Activated CD8-positive, alpha-beta T cell treated with anti-CD3 and anti-CD28 coated beads for 36 hours (primary cell): ENCODE data around the gene MEGF11. TPM values are rescaled to one million over a fixed set of nuclear protein-coding genes. Genes with fewer than 3 reads are reported as not detected.

Source experiments
- ATAC-seq: fragments of 200-7000 bp; cut with Tn5 transposase; one replicate; pipeline ENCODE4 v1.10.0; 2021; ENCODE audit warnings: mild to moderate bottlenecking, moderate library complexity
- CTCF ChIA-PET: fragments of 350-600 bp; sonication (Branson Sonifier 250); formaldehyde crosslinking; loops from one replicate; lab custom pipeline; 2021; ENCODE audit warnings: antibody characterized with exemption; lab: Charles Lee
- POLR2A ChIA-PET: fragments of 350-600 bp; sonication (Branson Sonifier 250); formaldehyde crosslinking; loops from one replicate; lab custom pipeline; 2021; ENCODE audit warnings: antibody characterized with exemption; lab: Charles Lee
- DNase-seq: peaks from one replicate; pipeline ENCODE4 v3.0.0-alpha.2; 2020
- H3K27ac Mint-ChIP-seq: one replicate; pipeline ENCODE4 v1.8.0; 2021; ENCODE audit warnings: mild to moderate bottlenecking, mixed read lengths
- H3K27me3 Mint-ChIP-seq: one replicate; pipeline ENCODE4 v1.8.0; 2021; ENCODE audit warnings: mixed read lengths
- H3K36me3 Mint-ChIP-seq: one replicate; pipeline ENCODE4 v1.8.0; 2021; ENCODE audit warnings: low read depth, mixed read lengths
- H3K4me1 Mint-ChIP-seq: one replicate; pipeline ENCODE4 v1.8.0; 2021; ENCODE audit warnings: low read depth, mixed read lengths
- H3K4me3 Mint-ChIP-seq: one replicate; pipeline ENCODE4 v1.8.0; 2021; ENCODE audit warnings: mild to moderate bottlenecking, moderate library complexity, mixed read lengths
- H3K9me3 Mint-ChIP-seq: one replicate; pipeline ENCODE4 v1.8.0; 2021; ENCODE audit warnings: mixed read lengths
- CTCF ChIP-seq: fragments of 200-600 bp; IDR thresholded peaks from one replicate; pipeline ENCODE4 v1.8.0; 2022; ENCODE audit warnings: antibody characterized with exemption, mild to moderate bottlenecking
- intact Hi-C: fragments of 100-400 bp; cut with micrococcal nuclease; formaldehyde crosslinking; loops from one replicate; pipeline ENCODE4 v1.10.0; 2022
- total RNA-seq, 2 experiments: library from RNA; stranded (reverse); gene quantifications; one replicate each; pipeline ENCODE4 v1.2.3, GENCODE V29; 2021

MEGF11 gene
- total RNA-seq, 2 experiments from 2014 or later, result not detected

GRCh38 chr15:66095871-66096687 lies 157.5 kb downstream of the MEGF11 start:
- ATAC-seq (no peak), DNase-seq (no peak)
- H3K36me3 Mint-ChIP-seq, result no peaks in the 10 kb centered on the region
- POLR2A ChIA-PET, result no interaction called here
- no peaks in the 10 kb centered on the region for H3K9me3 Mint-ChIP-seq
- H3K4me3 Mint-ChIP-seq, result no peak overlapping the region
- no peaks in the 10 kb centered on the region for H3K27me3 Mint-ChIP-seq
- no peak overlapping the region for H3K27ac Mint-ChIP-seq
- no peak for TF ChIP-seq CTCF
- intact Hi-C loops, result no loop called here
- no peaks in the 10 kb centered on the region for H3K4me1 Mint-ChIP-seq
- CTCF ChIA-PET, result no interaction called here

GRCh38 chr15:66094331-66094730 lies 159.2 kb downstream of the MEGF11 start:
- Mint-ChIP-seq H3K36me3 (no peaks in the 10 kb centered on the region), H3K4me3 (no peak overlapping the region), H3K4me1 (no peaks in the 10 kb centered on the region), H3K27me3 (no peaks in the 10 kb centered on the region), H3K27ac (no peak overlapping the region), H3K9me3 (no peaks in the 10 kb centered on the region)
- ChIA-PET CTCF (interaction anchor here (1.0 kb wide), 1 partner anchor 9 kb away, joined by 3 read pairs; no protein-coding TSS in a partner anchor), POLR2A (no interaction called here)
- intact Hi-C loops, result no loop called here
- no peak for ATAC-seq
- no peak for TF ChIP-seq CTCF
- DNase-seq, result no peak

- Mint-ChIP-seq H3K27me3 (no peaks in the 10 kb centered on the region), H3K4me1 (no peaks in the 10 kb centered on the region), H3K27ac (no peak overlapping the region), H3K4me3 (no peak overlapping the region), H3K9me3 (no peaks in the 10 kb centered on the region), H3K36me3 (no peaks in the 10 kb centered on the region)
- no peak for TF ChIP-seq CTCF
- POLR2A ChIA-PET, result no interaction called here
- ATAC-seq (no peak), DNase-seq (no peak)
- CTCF ChIA-PET, result no interaction called here
- intact Hi-C loops, result no loop called here
Measured at GRCh38 chr15:66092053-66093016, 161.2 kb downstream of the MEGF11 start.

- DNase-seq (no peak), ATAC-seq (no peak)
- no peak overlapping the region for H3K27ac Mint-ChIP-seq
- no peaks in the 10 kb centered on the region for H3K4me1 Mint-ChIP-seq
- peaks cover under 1% of the 10 kb centered on the region for H3K27me3 Mint-ChIP-seq
- H3K36me3 Mint-ChIP-seq, result no peaks in the 10 kb centered on the region
- H3K9me3 Mint-ChIP-seq, result peaks cover 2% of the 10 kb centered on the region
- no peak for TF ChIP-seq CTCF
- H3K4me3 Mint-ChIP-seq, result no peak overlapping the region
- intact Hi-C loops, result no loop called here
- CTCF ChIA-PET, result no interaction called here
- POLR2A ChIA-PET, result no interaction called here
Measured at GRCh38 chr15:66089509-66089908, 164.0 kb downstream of the MEGF11 start.
